ENCODE measurements around the gene SRP54.
"Not testable (repeated sequence)": the region's sequence is repeated elsewhere in the genome, so short reads cannot be mapped to it uniquely, and the experiment has no call there.

Gene SRP54

GRCh38 chr14:34985740-34986139 is 2.9 kb downstream of the SRP54 start:
- no peak for DNase-seq

DNA sequence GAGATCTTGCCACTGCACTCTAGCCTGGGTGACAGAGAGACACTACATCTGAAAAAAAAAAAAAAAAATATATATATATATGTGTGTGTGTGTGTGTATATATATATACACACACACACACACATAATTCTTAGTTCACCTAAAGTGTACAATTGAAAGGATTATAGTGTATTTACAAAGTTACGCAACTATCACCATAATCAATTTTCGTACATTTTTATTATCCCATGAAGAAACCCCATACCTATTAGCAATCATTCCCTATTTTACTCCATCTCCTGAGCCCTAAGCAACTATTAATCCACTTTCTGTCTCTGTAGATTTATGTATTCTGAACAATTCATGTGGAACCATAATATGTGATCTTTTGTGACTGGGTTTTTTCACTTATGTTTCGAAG is 4.4 kb downstream of the SRP54 start:
- no peak for DNase-seq

DNA sequence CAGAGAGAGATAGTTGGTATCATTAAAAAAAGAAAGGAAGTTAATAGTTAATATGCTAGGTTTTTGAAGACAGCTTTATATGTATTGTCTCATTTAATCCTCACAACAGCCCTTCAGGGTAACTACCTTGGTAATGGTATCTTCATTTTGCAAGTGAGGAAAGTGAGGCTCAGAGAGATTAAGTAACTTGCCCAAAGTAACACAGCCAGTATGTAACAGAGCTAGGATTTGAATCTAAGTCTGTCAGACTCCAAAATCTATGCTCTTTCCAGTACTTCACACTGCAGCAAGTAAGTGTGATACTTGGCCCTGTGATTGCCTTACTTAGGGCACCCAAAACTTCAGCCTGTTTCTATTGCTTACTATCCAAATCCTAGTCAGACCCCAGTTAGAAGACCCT is 7.0 kb downstream of the SRP54 start:
- DNase-seq: no peak

- DNase-seq: no peak
Measured at GRCh38 chr14:34993426-34993825, 10.6 kb downstream of the SRP54 start.

DNA sequence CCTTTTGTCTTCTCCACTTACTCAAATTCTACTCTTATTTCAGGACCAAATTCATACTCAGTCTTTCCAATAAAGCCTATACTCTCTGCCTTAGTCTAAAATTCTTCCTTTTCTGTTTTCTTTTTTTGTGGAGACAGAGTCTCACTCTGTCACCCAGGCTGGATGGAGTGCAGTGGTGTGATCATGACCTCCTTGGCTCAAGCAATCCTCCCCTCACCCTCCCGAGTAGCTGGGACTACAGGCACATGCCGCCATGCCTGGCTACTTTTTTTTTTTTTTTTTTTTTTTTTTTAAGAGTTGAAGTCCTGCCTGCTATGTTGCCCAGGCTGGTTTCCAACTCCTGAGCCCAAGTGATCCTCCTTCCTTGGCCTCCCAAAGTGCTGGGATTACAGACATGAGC is 11.9 kb downstream of the SRP54 start:
- DNase-seq: no peak

GRCh38 chr14:34997762-34998161 is 15.0 kb downstream of the SRP54 start:
- no peak for DNase-seq

GRCh38 chr14:34999500-34999899 is 16.7 kb downstream of the SRP54 start:
- no peak for DNase-seq

DNA sequence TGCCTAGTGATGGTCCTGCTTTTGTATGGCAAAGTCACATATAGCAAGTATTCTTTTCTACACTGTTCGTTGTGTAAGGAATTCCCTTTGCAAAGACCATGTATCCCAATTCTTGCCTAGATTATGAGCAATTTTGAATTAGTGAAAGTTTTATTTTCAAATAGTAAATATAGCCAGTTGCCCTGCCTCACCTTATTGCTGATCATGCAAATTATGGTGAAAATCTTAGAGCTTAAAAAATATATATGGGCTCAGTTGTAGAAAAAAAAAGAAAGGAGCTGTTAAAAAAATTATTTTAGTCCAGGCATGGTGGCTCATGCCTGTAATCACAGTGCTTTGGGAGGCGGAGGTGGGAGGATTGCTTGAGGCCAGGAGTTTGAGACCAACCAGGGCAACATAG is 18.8 kb downstream of the SRP54 start:
- no peak for DNase-seq

GRCh38 chr14:35004839-35005238 is 22.0 kb downstream of the SRP54 start:
- DNase-seq: no peak

- no peak for DNase-seq
Measured at GRCh38 chr14:35016568-35016967, 33.8 kb downstream of the SRP54 start.

GRCh38 chr14:35020713-35021112 is 37.9 kb downstream of the SRP54 start:
- DNase-seq: peak in 1 of 2 experiments; percentile 6

GRCh38 chr14:35028435-35028834 is 45.6 kb downstream of the SRP54 start:
- DNase-seq: no peak

DNA sequence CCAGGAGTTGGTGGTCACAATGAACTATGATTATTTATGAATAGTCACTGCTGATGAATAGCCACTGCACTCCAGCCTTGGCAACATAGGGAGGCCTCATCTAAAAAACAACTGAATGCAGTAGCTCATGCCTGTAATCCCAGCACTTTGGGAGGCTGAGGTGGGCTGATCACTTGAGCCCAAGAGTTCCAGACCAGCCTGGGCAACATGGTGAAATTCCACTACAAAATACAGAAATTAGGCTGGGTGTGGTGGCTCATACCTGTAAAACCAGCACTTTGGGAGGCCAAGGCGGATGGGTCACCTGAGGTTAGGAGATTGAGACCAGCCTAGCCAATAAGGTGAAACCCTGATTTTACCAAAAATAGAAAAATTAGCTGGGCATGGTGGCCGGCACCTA is 49.8 kb downstream of the SRP54 start:
- DNase-seq: no peak

GRCh38 chr14:35034440-35034833 is 51.6 kb downstream of the SRP54 start:
- no peak for DNase-seq

- DNase-seq: not testable (repeated sequence)
Measured at GRCh38 chr14:35034944-35035554, 52.3 kb downstream of the SRP54 start.

- not testable (repeated sequence) for DNase-seq
Measured at GRCh38 chr14:35038312-35038711, 55.5 kb downstream of the SRP54 start.

- no peak for DNase-seq
Measured at GRCh38 chr14:35042632-35043031, 59.8 kb downstream of the SRP54 start.

DNA sequence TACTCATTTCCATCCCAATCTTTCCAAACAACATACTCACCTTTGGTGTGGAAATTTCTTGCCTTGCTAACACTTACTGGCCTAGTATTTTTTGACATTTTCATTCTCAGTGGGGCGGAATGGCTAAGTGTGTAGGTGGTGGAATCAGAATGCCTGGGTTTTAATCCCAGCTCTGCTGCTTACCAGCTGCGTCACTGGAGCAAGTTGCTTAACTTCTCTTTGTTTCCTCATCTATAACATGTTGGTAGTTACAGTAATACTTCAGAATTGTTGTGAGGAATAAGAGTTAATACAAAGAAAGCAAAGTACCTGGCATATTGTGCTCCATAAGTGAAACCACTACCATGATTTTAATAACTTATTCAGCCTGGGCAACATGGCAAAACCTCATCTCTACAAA is 60.3 kb downstream of the SRP54 start:
- no peak for DNase-seq

DNA sequence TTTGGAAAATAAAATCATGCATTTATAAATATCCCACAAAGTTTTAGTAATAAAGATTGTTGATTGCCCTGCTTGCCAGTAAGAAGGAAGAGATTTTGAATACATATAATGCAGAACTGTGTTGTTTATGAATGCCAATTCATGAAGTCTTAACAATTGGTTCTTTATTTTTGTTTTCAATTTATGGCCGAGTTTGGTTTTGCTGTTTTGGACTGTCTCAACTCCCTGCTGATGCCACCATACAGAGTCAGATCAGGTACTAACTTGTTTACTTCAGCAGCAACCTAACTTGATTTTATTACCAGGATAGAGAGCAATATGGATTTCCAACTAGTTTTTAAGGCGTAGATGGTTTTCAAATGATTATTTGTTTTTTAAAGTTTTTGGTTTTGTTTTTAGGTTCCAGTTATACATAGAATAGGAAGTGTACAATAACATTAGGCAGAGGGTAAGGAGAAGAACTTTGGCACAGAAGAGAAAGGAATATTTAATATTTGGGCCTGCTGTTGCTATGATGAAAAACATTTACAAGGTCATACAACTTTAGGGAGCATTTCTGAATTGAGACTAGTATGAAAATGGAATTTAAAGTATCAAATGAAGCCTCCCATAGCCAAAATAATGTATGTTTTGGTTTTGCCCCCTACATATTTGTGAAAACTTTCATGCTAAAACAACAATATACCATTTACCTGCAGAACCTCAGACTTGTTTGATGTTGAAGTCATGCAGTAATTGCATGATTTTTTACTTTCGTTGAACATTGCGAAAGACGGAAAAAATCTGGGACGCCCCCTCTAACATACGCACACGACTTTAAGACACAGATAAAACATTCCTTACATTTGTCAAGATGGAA is 62.4 kb downstream of the SRP54 start:
- DNase-seq: peak in 1 of 2 experiments; percentile 30

DNA sequence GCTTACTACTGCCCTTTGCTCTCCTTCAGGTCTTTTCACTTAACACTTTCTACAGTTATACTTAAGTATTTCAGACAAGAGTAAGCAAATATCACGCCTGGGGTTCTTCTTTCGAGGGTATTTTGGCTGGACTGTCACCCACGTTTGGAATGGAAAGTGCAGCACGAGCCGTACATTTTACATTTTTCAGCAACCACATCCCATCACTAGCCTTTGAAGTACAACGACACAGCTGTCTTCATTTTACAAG is 62.9 kb downstream of the SRP54 start:
- no peak for DNase-seq

- DNase-seq: peak; percentile 89 to 96
Measured at GRCh38 chr14:35046048-35046750, 63.4 kb downstream of the SRP54 start, which contains the start of gene FAM177A1. FAM177A1 (plus strand) TSS chr14:35046272; CDS start chr14:35046464, 192 bp downstream.

DNA sequence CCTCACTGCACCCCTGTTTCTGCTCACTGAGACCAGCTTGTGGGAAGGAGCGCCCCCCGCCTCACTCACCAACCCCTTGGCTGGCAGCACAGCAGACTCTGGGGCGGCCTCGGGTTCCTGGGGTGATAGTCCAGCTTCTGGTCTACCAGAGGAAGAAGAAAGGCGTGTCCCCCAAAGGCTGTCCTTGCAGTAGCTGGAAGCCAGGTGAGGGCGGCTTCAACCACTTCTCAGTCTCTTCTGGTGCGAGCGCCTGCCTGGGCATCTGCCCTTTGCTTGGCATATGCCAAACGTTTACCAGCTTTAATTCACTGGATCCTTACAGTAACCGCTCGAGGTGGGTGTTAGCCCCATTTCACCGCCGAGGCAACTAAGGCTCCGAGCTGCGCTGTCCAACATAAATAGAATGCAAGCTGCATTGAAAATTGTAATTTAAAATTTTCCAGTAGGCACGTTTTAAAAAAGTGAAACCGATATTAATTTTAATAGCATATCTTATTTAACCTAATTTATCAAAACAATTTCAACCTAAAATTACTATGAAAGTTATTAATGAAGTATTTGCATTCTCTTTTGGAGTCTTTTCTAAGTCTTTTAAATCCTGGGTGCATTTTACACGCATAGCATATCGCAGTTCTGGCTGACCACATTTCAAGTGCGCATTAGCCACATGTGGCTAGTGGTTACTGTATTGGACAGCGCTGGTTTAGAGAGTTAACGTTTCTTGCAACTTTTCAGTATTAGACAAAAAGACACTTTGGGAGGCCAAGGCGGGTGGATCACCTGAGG is 64.2 kb downstream of the SRP54 start:
- DNase-seq: peak; percentile 38 to 43

GRCh38 chr14:35047976-35048513 is 65.3 kb downstream of the SRP54 start:
- no peak for DNase-seq

Data from AML-193 (cell line).